ENCODE data around the gene SIX4. TPM values are rescaled to one million over a fixed set of nuclear protein-coding genes. Genes with fewer than 3 reads are reported as not detected.

The SIX4 gene
- total RNA-seq, 3 donors from 2014 or later = 2.6 to 16.7 (median 5.2) TPM

GRCh38 chr14:60677701-60678100, 46.5 kb downstream of the SIX4 start:
- TF ChIP-seq POLR2A (IDR thresholded peaks at IDR 0.05) (no peak), POLR2AphosphoS5 (IDR thresholded peaks at IDR 0.05) (no peak)
- TF ChIP-seq, protein P1, sequence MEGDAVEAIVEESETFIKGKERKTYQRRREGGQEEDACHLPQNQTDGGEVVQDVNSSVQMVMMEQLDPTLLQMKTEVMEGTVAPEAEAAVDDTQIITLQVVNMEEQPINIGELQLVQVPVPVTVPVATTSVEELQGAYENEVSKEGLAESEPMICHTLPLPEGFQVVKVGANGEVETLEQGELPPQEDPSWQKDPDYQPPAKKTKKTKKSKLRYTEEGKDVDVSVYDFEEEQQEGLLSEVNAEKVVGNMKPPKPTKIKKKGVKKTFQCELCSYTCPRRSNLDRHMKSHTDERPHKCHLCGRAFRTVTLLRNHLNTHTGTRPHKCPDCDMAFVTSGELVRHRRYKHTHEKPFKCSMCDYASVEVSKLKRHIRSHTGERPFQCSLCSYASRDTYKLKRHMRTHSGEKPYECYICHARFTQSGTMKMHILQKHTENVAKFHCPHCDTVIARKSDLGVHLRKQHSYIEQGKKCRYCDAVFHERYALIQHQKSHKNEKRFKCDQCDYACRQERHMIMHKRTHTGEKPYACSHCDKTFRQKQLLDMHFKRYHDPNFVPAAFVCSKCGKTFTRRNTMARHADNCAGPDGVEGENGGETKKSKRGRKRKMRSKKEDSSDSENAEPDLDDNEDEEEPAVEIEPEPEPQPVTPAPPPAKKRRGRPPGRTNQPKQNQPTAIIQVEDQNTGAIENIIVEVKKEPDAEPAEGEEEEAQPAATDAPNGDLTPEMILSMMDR (IDR thresholded peaks at IDR 0.05) = no peak
- DNase-seq (ENCODE audit: low spot score in 2 of 2) = no peak
- Histone ChIP-seq H3K4me1 (no peaks in the 10 kb centered on the region), H3K27me3 (no peaks in the 10 kb centered on the region), H3K36me3 (no peaks in the 10 kb centered on the region), H3K4me3 (no peak overlapping the region), H3K27ac (no peak overlapping the region), H3K9me3 (no peaks in the 10 kb centered on the region)
- intact Hi-C loops (cut with DNase I; ENCODE audit: low total_unique reads) = no loop called here

GRCh38 chr14:60670989-60671388, 53.2 kb downstream of the SIX4 start:
- no peak for DNase-seq (ENCODE audit: low spot score in 2 of 2)
- TF ChIP-seq, protein P1 (IDR thresholded peaks at IDR 0.05) = no peak
- no peak for TF ChIP-seq POLR2A (IDR thresholded peaks at IDR 0.05)
- TF ChIP-seq POLR2AphosphoS5 (IDR thresholded peaks at IDR 0.05) = no peak
- no peak overlapping the region for H3K4me3 ChIP-seq
- H3K27ac ChIP-seq = no peak overlapping the region
- H3K27me3 ChIP-seq = no peaks in the 10 kb centered on the region
- no peaks in the 10 kb centered on the region for H3K36me3 ChIP-seq
- H3K4me1 ChIP-seq = no peaks in the 10 kb centered on the region
- no peaks in the 10 kb centered on the region for H3K9me3 ChIP-seq
- intact Hi-C loops (cut with DNase I; ENCODE audit: low total_unique reads) = loop anchor here (5.0 kb wide), 1 partner anchor 69 kb away; no protein-coding TSS in a partner anchor

DNA sequence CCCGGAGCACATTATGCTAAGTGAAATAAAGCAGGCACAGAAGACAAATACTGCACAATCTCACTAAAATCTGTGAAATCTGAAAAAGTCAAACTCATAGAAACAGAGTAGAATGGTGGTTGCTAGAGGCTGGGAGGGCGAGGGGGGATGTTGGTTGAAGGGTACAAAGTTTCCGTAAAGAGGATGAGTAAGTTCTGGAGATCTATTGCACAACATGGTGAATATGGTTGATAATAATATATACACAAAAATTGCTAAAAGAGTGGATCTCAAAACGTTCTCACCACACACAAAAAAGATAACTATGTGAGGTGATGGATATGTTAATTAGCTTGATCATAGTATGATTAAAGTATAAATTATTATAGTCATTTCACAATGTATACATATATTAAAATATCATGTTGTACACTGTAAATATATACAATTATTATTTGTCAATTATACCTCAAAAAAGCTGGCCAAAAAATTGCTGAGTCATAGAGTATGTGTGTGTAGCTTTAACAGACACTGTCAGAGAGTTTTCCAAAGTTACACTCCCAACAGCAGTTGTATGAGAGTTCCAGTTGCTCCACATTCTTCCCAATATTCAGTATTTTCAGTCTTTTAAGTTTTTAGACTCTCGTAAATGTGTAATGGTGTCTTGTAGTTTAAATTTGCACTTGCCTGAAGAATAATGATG, 55.6 kb downstream of the SIX4 start:
- H3K27ac ChIP-seq = no peak overlapping the region
- intact Hi-C loops (cut with DNase I; ENCODE audit: low total_unique reads) = no loop called here
- H3K36me3 ChIP-seq = no peaks in the 10 kb centered on the region
- no peaks in the 10 kb centered on the region for H3K4me1 ChIP-seq
- H3K4me3 ChIP-seq = no peak overlapping the region
- no peaks in the 10 kb centered on the region for H3K9me3 ChIP-seq
- TF ChIP-seq, protein P1 (IDR thresholded peaks at IDR 0.05) = no peak
- no peak for TF ChIP-seq POLR2AphosphoS5 (IDR thresholded peaks at IDR 0.05)
- TF ChIP-seq POLR2A (IDR thresholded peaks at IDR 0.05) = no peak
- DNase-seq (ENCODE audit: low spot score in 2 of 2) = no peak
- H3K27me3 ChIP-seq = no peaks in the 10 kb centered on the region

DNA sequence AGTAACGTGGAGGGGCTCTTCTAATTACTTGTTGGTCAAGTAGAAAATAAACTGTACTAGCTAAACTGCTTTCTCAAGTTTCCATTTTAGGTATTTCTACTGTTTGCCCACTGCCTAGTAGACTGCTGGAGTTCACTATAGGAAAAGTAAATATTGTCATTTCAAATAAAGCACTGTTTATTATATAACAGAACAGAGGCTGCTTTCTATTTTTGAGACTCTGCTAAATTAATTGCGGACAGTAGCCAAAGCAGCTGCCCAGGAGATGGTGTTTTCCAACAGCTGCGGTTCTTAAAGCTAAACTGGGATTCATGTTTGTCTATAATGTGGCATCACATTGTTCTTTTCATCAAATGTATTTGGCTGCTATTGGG, 59.0 kb downstream of the SIX4 start:
- H3K36me3 ChIP-seq = no peaks in the 10 kb centered on the region
- H3K4me1 ChIP-seq = no peaks in the 10 kb centered on the region
- H3K9me3 ChIP-seq = no peaks in the 10 kb centered on the region
- TF ChIP-seq, protein P1 (IDR thresholded peaks at IDR 0.05) = no peak
- no peak for TF ChIP-seq POLR2A (IDR thresholded peaks at IDR 0.05)
- no peak for TF ChIP-seq POLR2AphosphoS5 (IDR thresholded peaks at IDR 0.05)
- H3K27ac ChIP-seq = no peak overlapping the region
- no peak overlapping the region for H3K4me3 ChIP-seq
- H3K27me3 ChIP-seq = peaks cover 0 to 4% of the 10 kb centered on the region in 2 donors
- intact Hi-C loops (cut with DNase I; ENCODE audit: low total_unique reads) = no loop called here
- no peak for DNase-seq (ENCODE audit: low spot score in 2 of 2)

DNA sequence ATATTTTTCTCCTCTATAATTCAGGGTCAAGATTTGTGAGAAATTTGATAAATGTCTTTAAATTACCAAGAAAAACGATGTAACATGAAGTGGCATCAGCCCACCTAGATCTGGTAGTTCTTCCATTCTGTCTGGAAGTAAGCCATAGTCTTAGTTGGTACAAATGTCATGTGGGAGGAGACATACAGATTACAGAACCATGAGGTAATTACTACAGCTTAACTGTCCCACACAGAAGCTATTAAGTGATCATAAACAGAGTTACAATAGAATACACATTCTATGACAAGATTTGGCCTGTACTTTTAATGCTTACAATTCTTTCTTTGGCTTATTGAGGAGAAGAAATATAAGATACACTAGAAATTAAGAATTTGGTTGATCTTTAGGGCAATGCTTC, 61.2 kb downstream of the SIX4 start:
- intact Hi-C loops (cut with DNase I; ENCODE audit: low total_unique reads) = no loop called here
- Histone ChIP-seq H3K4me1 (no peaks in the 10 kb centered on the region), H3K27ac (no peak overlapping the region), H3K27me3 (peaks cover 0 to 15% of the 10 kb centered on the region in 2 donors), H3K4me3 (no peak overlapping the region), H3K36me3 (no peaks in the 10 kb centered on the region), H3K9me3 (no peaks in the 10 kb centered on the region)
- no peak for DNase-seq (ENCODE audit: low spot score in 2 of 2)
- TF ChIP-seq, protein P1 (IDR thresholded peaks at IDR 0.05) = no peak
- TF ChIP-seq POLR2AphosphoS5 (IDR thresholded peaks at IDR 0.05) (no peak), POLR2A (IDR thresholded peaks at IDR 0.05) (no peak)

Data from breast epithelium (tissue), 4 donors.